K562 (cell line): Measurements from ENCODE around the gene TBC1D2. TPM values are rescaled to one million over a fixed set of nuclear protein-coding genes. Genes with fewer than 3 reads are reported as not detected.
A peak's percentile ranks its signal among the peaks of the same experiment; 100 is the strongest.

Experiments used
- ATAC-seq: fragments of 200-7000 bp; cut with Tn5 transposase; 3 replicates; pipeline ENCODE4 v1.9.1; 2020; ENCODE audit warnings: moderate library complexity
- BruUV-seq: library from RNA; stranded (reverse); fragments of 400-500 nt; replicated peaks from 2 replicates; lab custom pipeline; 2021; lab: Mats Ljungman, UMichigan
- CTCF ChIA-PET: fragments of 300-600 bp; formaldehyde crosslinking; extraction: SDS; loops from one replicate; lab custom pipeline; 2021; ENCODE audit warnings: low intra/inter-chr PET ratio; lab: Yijun Ruan, JAX
- POLR2A ChIA-PET: fragments of 300-600, 350-650 bp; sonication (Branson Sonifier 250); formaldehyde crosslinking; extraction: SDS; loops from one replicate; lab custom pipeline; 2021; ENCODE audit warnings: antibody characterized with exemption, inconsistent platforms; lab: Yijun Ruan, JAX
- DNase-seq, 4 experiments: peaks; one replicate each; pipeline versions ENCODE4 v3.0.0 to v3.0.0-alpha.2; 2011 to 2018; ENCODE audit warnings: low spot score in 3 of 4, mixed read lengths in 3 of 4; ENCODE audit errors: extremely low read depth in 1 of 4
- FAIRE-seq: peaks from 2 replicates; lab custom pipeline; 2011; peaks lifted over from hg19 to GRCh38; lab: Jason Lieb, UNC
- H2AFZ ChIP-seq: 2 replicates; pipeline ENCODE4 v1.6.0; 2011; ENCODE audit warnings: low read depth, low read length, control low read depth, inconsistent platforms
- H3K27ac ChIP-seq: fragments of 200-600 bp; 3 replicates; pipeline ENCODE4 v1.8.0; 2011; ENCODE audit warnings: low read depth, mild to moderate bottlenecking, control low read depth, inconsistent platforms, low read length, moderate library complexity, mixed read lengths; ENCODE audit errors: extremely low read depth
- H3K27me3 ChIP-seq, 2 experiments: fragments of 300-600 bp in 1 of 2; 2 replicates in 1 of 2; 3 replicates in 1 of 2; pipeline versions ENCODE4 v1.6.0 to v1.8.0; 2011; ENCODE audit warnings: inconsistent platforms in 2 of 2, low read length in 2 of 2, mild to moderate bottlenecking in 1 of 2, mixed read lengths in 1 of 2, moderate library complexity in 1 of 2; ENCODE audit not compliant: control insufficient read depth in 2 of 2, insufficient read depth in 2 of 2
- H3K36me3 ChIP-seq: fragments of 300-600 bp; 3 replicates; pipeline ENCODE4 v1.8.0; 2011; ENCODE audit warnings: mild to moderate bottlenecking, low read length, inconsistent platforms; ENCODE audit not compliant: control insufficient read depth, insufficient read depth
- H3K4me1 ChIP-seq, 2 experiments: fragments of 200-600 bp in 1 of 2; replicated peaks in 1 of 2; 2 replicates in 1 of 2; 3 replicates in 1 of 2; pipeline versions ENCODE4 v1.5.1 to v1.8.0; 2011; ENCODE audit warnings: inconsistent platforms in 2 of 2, low read length in 2 of 2, mild to moderate bottlenecking in 1 of 2, mixed read lengths in 1 of 2, moderate library complexity in 1 of 2; ENCODE audit not compliant: control insufficient read depth in 2 of 2, insufficient read depth in 2 of 2
- H3K4me2 ChIP-seq: 2 replicates; pipeline ENCODE4 v1.6.1; 2011; ENCODE audit warnings: low read length, control low read depth, inconsistent platforms, mixed read lengths; ENCODE audit not compliant: insufficient read depth
- H3K4me3 ChIP-seq: fragments of 200-600 bp; sonication (generic), shearing (Covaris generic); 2 replicates; pipeline ENCODE4 v1.5.1; 2016; ENCODE audit warnings: control low read depth, inconsistent platforms
- H3K79me2 ChIP-seq: fragments of 200-600 bp; 3 replicates; pipeline ENCODE4 v1.8.0; 2011; ENCODE audit warnings: low read length, inconsistent platforms; ENCODE audit not compliant: control insufficient read depth, insufficient read depth
- H3K9ac ChIP-seq, 2 experiments: 2 replicates each; pipeline versions ENCODE4 v1.6.0 to v1.6.1; 2011; ENCODE audit warnings: low read depth in 2 of 2, low read length in 2 of 2, control low read depth in 1 of 2, inconsistent platforms in 1 of 2, mild to moderate bottlenecking in 1 of 2, mixed read lengths in 1 of 2; ENCODE audit not compliant: insufficient read depth in 1 of 2
- H3K9me1 ChIP-seq: one replicate; pipeline ENCODE4 v1.6.0; 2011; ENCODE audit warnings: inconsistent platforms, mild to moderate bottlenecking, low read length, moderate library complexity; ENCODE audit not compliant: control insufficient read depth, insufficient read depth
- H3K9me3 ChIP-seq: replicated peaks from 2 replicates; pipeline ENCODE4 v1.5.1; 2011; ENCODE audit warnings: low read depth, low read length, inconsistent platforms; ENCODE audit not compliant: control insufficient read depth, insufficient read depth
- H4K20me1 ChIP-seq: replicated peaks from 2 replicates; pipeline ENCODE4 v1.6.1; 2011; ENCODE audit warnings: low read length, inconsistent platforms, mixed read lengths; ENCODE audit not compliant: control insufficient read depth, insufficient read depth
- ADNP ChIP-seq: fragments of 200-800 bp; sonication (Bioruptor generic); IDR thresholded peaks from 2 replicates; pipeline ENCODE4 v1.6.1; 2016; ENCODE audit warnings: missing genetic modification characterization, missing compliant biosample characterization
- FOXJ2 ChIP-seq: fragments of 200-800 bp; sonication (Bioruptor generic); IDR thresholded peaks from 2 replicates; pipeline ENCODE4 v1.6.1; 2016; ENCODE audit warnings: missing genetic modification characterization, missing compliant biosample characterization
- MEIS2 ChIP-seq: fragments of 450-650 bp; IDR thresholded peaks from 2 replicates; pipeline ENCODE4 v1.6.1; 2014; ENCODE audit warnings: mild to moderate bottlenecking; ENCODE audit not compliant: partially characterized antibody
- SIRT6 ChIP-seq: IDR thresholded peaks from one replicate; pipeline ENCODE4 v1.6.1; 2012; ENCODE audit warnings: low read depth, mild to moderate bottlenecking, control low read depth, inconsistent platforms, low read length, moderate library complexity
- SMARCA4 ChIP-seq: fragments of 450-650 bp; IDR thresholded peaks from 2 replicates; pipeline ENCODE4 v1.6.1; 2016
- TEAD4 ChIP-seq, 2 experiments: sonication (generic) in 1 of 2; formaldehyde crosslinking in 1 of 2; IDR thresholded peaks; 2 replicates each; pipeline versions ENCODE4 v1.6.1 to v1.8.0; 2012 to 2022; ENCODE audit warnings: borderline replicate concordance in 1 of 2, inconsistent platforms in 1 of 2, low read length in 1 of 2, mild to moderate bottlenecking in 1 of 2, missing genetic modification reagents in 1 of 2
- WGBS: fragments of 100-300 bp; shearing (Covaris generic); methylation state at CpG from one replicate; pipeline ENCODE4 v1.1.6; 2016; ENCODE audit warnings: low coverage, mixed read lengths; ENCODE audit not compliant: insufficient coverage; ENCODE audit errors: missing lambda C conversion rate; 5-methylcytosine and 5-hydroxymethylcytosine counted together
- in situ Hi-C: fragments of 300-500 bp; cut with MboI; formaldehyde crosslinking; loops from 4 replicates; pipeline ENCODE4 v1.15.0; 2018; ENCODE audit warnings: inconsistent platforms, mixed read lengths
- intact Hi-C: fragments of 100-400 bp; cut with micrococcal nuclease; formaldehyde crosslinking; loops from 2 replicates; pipeline ENCODE4 v1.14.2; 2022
- polyA plus RNA-seq, 8 experiments: library from polyadenylated mRNA; depleted of rRNA in 4 of 8; stranded (reverse) in 5 of 8; unstranded in 3 of 8; fragments of >200 nt; fragmentation: Nextera tagmentation in 2 of 8; fragmentation: Illumina TruSeq in 1 of 8; extraction: Ambion mirVana in 2 of 8; extraction: Trizol in 1 of 8; gene quantifications; 2 replicates each; pipeline versions ENCODE4 v1.2.1 to v1.2.3, GENCODE V29; 2011 to 2014; ENCODE audit warnings: inconsistent platforms in 1 of 8, missing spikeins in 1 of 8
- total RNA-seq, 7 experiments: library from RNA; depleted of rRNA in 6 of 7; stranded (reverse); fragments of >200 nt in 6 of 7; fragmentation: Illumina TruSeq in 2 of 7; extraction: Trizol in 2 of 7; gene quantifications; 2 replicates each; pipeline versions ENCODE4 v1.2.1 to v1.2.3, GENCODE V29; 2011 to 2021; ENCODE audit warnings: low replicate concordance in 1 of 7

TBC1D2 gene
- total and polyA plus RNA-seq, 9 of the 15 experiments (the other 6 are each of a cell fraction or from before 2014, with no cell fraction given): 0.10 to 7.0 (median 2.5) TPM

- in situ Hi-C loops (no loop called here), intact Hi-C loops (no loop called here)
- WGBS: 48% methylated on average over 9 of the region's 9 CpGs
- H3K27me3 ChIP-seq: no peaks in the 10 kb centered on the region
- H3K9ac ChIP-seq: no peak overlapping the region
- no peak overlapping the region for H2AFZ ChIP-seq
- H3K4me1 ChIP-seq: peaks cover 27 to 31% of the 10 kb centered on the region in 2 experiments; a peak in 4 of 5 replicates
- H3K4me2 ChIP-seq: no peak overlapping the region
- H3K9me1 ChIP-seq: no peaks in the 10 kb centered on the region
- H3K27ac ChIP-seq: no peak overlapping the region
- H3K36me3 ChIP-seq: peaks cover 22% of the 10 kb centered on the region; the same call in 2 of the 3 replicates
- ChIA-PET POLR2A (interaction anchor here (0.6 to 2.0 kb wide), 11 partner anchors 9 to 82 kb away, joined by 3 to 9 read pairs (median 4); no protein-coding TSS in a partner anchor), CTCF (no interaction called here)
- H4K20me1 ChIP-seq: no peaks in the 10 kb centered on the region
- BruUV-seq: no TSS peak
- FAIRE-seq (no peak), DNase-seq (no peak), ATAC-seq (no peak)
- TF ChIP-seq ADNP (tag): peak; percentile 46; the same call in 1 of the 2 replicates
- TF ChIP-seq SIRT6: no peak
- 0 out of 2 replicates have a peak, but pooled peaks have one; percentile 42 for TF ChIP-seq FOXJ2
- TF ChIP-seq MEIS2: peak; percentile 8
- TF ChIP-seq TEAD4 (IDR thresholded peaks at IDR 0.05; ENCODE audit: low read length): peak; percentile 41; the same call in 1 of the 2 replicates
- TF ChIP-seq TEAD4 (CRISPR knock-in tag; IDR thresholded peaks at IDR 0.05; ENCODE audit: borderline replicate concordance): no peak
- TF ChIP-seq SMARCA4: 0 out of 2 replicates have a peak, but pooled peaks have one; percentile 13
- H3K79me2 ChIP-seq: no peaks in the 10 kb centered on the region; the same call in 2 of the 3 replicates
- H3K4me3 ChIP-seq: no peak overlapping the region
- no peaks in the 10 kb centered on the region for H3K9me3 ChIP-seq
These were observed 20.3 kb downstream of the TBC1D2 start for GRCh38 chr9:98235126-98235525.
